ENCODE results near the gene SYNDIG1. TPM values are rescaled to one million over a fixed set of nuclear protein-coding genes. Genes with fewer than 3 reads are reported as not detected.

Gene SYNDIG1
- total and polyA plus RNA-seq, 4 experiments from 2014 or later: not detected

GRCh38 chr20:24663496-24663895, 194.1 kb downstream of the SYNDIG1 start:
- Histone ChIP-seq H3K9me3 (ENCODE audit: control insufficient read depth in 1 of 2, low read length in 2 of 2) (no peaks in the 10 kb centered on the region), H3K27me3 (ENCODE audit: insufficient read depth, low read length) (no peaks in the 10 kb centered on the region), H3K4me1 (ENCODE audit: insufficient read depth, low read length) (no peaks in the 10 kb centered on the region), H3K27ac (ENCODE audit: low read depth, low read length) (no peak overlapping the region), H3K36me3 (ENCODE audit: insufficient read depth, low read length) (no peaks in the 10 kb centered on the region), H3K4me3 (ENCODE audit: low read length in 2 of 2) (no peak overlapping the region)
- H3K27me3 Mint-ChIP-seq: no peaks in the 10 kb centered on the region
- no peak overlapping the region for H3K4me3 Mint-ChIP-seq
- intact Hi-C loops (cut with micrococcal nuclease): no loop called here
- no peaks in the 10 kb centered on the region for H3K4me1 Mint-ChIP-seq
- H3K36me3 Mint-ChIP-seq: no peaks in the 10 kb centered on the region
- no peak for DNase-seq
- H3K9me3 Mint-ChIP-seq: no peaks in the 10 kb centered on the region
- H3K27ac Mint-ChIP-seq: no peak overlapping the region
- POLR2A ChIA-PET (ENCODE audit: partially characterized antibody): no interaction called here
- CTCF ChIA-PET (ENCODE audit: partially characterized antibody): no interaction called here

DNA sequence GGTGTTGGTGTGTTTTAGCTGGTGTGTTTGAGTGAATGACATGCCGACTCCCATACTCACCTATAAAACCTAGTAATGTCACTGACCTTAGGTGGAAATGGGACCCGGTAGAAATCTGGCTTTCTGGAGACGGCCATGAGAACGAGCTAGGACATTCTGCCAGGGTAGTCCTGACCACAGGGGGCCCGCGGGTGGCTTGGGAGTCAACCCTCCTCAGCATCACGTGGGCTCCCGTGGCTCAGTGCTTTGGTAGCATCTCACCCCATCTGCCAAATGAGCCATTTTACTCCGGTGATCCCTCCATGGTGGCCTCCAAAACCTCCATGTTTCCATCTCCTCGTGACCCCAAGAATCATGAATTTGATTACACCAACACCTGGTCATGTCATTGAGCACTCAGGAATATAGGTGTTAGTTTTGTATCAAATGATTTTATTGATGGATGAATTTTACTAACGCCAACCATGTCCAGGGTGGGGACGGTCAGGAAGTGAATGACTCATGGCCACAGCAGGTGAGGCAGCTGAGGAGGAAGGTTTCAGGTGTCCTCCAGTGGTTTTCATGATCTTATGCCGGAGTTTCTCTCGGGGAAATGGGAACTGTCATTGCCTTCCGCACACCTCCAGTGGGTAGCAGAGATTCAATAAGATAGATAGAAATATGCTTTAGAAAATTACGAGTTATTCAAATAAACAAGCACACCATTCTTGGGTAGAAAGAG, 195.0 kb downstream of the SYNDIG1 start:
- POLR2A ChIA-PET (ENCODE audit: partially characterized antibody): no interaction called here
- no peaks in the 10 kb centered on the region for H3K4me1 ChIP-seq (ENCODE audit: insufficient read depth, low read length)
- no peak for DNase-seq
- CTCF ChIA-PET (ENCODE audit: partially characterized antibody): no interaction called here
- Mint-ChIP-seq H3K27me3 (no peaks in the 10 kb centered on the region), H3K9me3 (no peaks in the 10 kb centered on the region), H3K27ac (no peak overlapping the region), H3K4me1 (no peaks in the 10 kb centered on the region), H3K4me3 (no peak overlapping the region), H3K36me3 (no peaks in the 10 kb centered on the region)
- intact Hi-C loops (cut with micrococcal nuclease): no loop called here
- no peak overlapping the region for H3K4me3 ChIP-seq (ENCODE audit: low read length in 2 of 2)
- H3K9me3 ChIP-seq (ENCODE audit: control insufficient read depth in 1 of 2, low read length in 2 of 2): no peaks in the 10 kb centered on the region
- no peaks in the 10 kb centered on the region for H3K36me3 ChIP-seq (ENCODE audit: insufficient read depth, low read length)
- H3K27ac ChIP-seq (ENCODE audit: low read depth, low read length): no peak overlapping the region
- no peaks in the 10 kb centered on the region for H3K27me3 ChIP-seq (ENCODE audit: insufficient read depth, low read length)

- H3K9me3 ChIP-seq (ENCODE audit: control insufficient read depth in 1 of 2, low read length in 2 of 2): no peaks in the 10 kb centered on the region
- no peaks in the 10 kb centered on the region for H3K36me3 ChIP-seq (ENCODE audit: insufficient read depth, low read length)
- DNase-seq: no peak
- H3K4me3 ChIP-seq (ENCODE audit: low read length in 2 of 2): no peak overlapping the region
- POLR2A ChIA-PET (ENCODE audit: partially characterized antibody): no interaction called here
- intact Hi-C loops (cut with micrococcal nuclease): no loop called here
- Mint-ChIP-seq H3K4me3 (no peak overlapping the region), H3K27ac (no peak overlapping the region), H3K9me3 (no peaks in the 10 kb centered on the region), H3K27me3 (no peaks in the 10 kb centered on the region), H3K36me3 (no peaks in the 10 kb centered on the region), H3K4me1 (no peaks in the 10 kb centered on the region)
- H3K27ac ChIP-seq (ENCODE audit: low read depth, low read length): no peak overlapping the region
- CTCF ChIA-PET (ENCODE audit: partially characterized antibody): no interaction called here
- H3K27me3 ChIP-seq (ENCODE audit: insufficient read depth, low read length): no peaks in the 10 kb centered on the region
- H3K4me1 ChIP-seq (ENCODE audit: insufficient read depth, low read length): no peaks in the 10 kb centered on the region
Observed at GRCh38 chr20:24665196-24665595, 195.8 kb downstream of the SYNDIG1 start.

DNA sequence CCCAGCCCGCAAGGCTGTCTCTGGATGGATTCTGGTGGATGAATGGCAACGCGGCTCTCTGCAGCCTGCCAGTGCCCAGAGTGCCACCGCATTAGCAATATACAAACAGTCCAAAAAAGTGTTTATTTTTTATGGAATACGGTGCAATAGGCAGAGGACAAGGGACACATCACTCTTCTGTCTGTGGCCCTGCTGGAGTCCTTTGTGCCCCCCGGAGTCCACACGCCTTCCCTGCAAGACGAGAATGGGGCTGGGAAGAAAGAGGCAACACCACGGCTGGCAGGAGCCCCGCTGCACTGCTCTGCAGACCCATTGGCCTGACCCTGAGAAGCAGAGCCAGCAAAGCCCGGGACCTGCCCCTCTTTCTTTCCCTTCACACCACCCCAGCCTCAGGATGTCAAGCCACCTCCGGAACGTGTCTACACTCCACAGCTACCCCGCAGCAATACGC, 196.3 kb downstream of the SYNDIG1 start:
- no peaks in the 10 kb centered on the region for H3K9me3 Mint-ChIP-seq
- Histone ChIP-seq H3K27ac (ENCODE audit: low read depth, low read length) (no peak overlapping the region), H3K9me3 (ENCODE audit: control insufficient read depth in 1 of 2, low read length in 2 of 2) (no peaks in the 10 kb centered on the region), H3K36me3 (ENCODE audit: insufficient read depth, low read length) (no peaks in the 10 kb centered on the region), H3K4me1 (ENCODE audit: insufficient read depth, low read length) (no peaks in the 10 kb centered on the region), H3K27me3 (ENCODE audit: insufficient read depth, low read length) (no peaks in the 10 kb centered on the region), H3K4me3 (ENCODE audit: low read length in 2 of 2) (no peak overlapping the region)
- H3K27me3 Mint-ChIP-seq: no peaks in the 10 kb centered on the region
- CTCF ChIA-PET (ENCODE audit: partially characterized antibody): no interaction called here
- H3K4me1 Mint-ChIP-seq: no peaks in the 10 kb centered on the region
- no peaks in the 10 kb centered on the region for H3K36me3 Mint-ChIP-seq
- no peak for DNase-seq
- POLR2A ChIA-PET (ENCODE audit: partially characterized antibody): no interaction called here
- intact Hi-C loops (cut with micrococcal nuclease): no loop called here
- H3K4me3 Mint-ChIP-seq: no peak overlapping the region
- no peak overlapping the region for H3K27ac Mint-ChIP-seq

DNA sequence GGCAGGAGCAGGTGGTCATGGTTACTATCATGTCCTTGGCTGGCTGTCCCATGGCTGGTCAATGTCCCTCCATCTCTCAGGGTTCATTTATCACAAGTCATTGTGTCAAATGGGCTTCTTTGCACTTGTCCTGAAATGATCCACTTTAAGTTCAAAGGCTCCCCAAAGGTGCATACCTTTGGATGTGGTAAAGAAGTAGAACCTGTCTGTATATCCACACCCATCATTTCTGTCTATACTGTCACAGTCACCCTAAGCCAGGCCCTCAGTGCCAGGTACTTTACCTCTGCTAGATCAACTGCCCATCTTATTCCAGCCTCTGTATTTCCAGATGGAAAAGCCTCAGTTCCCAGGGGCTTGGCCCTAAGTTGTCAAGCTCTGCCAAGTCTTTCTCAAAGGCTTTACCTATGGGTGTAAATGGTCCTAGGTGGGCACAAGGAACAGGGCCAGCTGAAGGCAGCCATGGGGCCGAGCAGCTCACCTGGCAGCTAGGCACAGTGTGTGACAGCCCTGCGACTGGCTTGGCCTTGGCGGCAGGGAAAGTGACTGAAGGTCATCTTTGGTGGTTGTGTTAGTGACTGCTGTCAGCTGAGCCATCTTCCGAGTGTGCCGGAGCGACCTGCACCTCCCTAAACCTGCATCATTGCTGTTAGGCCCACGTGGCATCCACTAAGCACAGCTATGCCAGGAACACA, 198.4 kb downstream of the SYNDIG1 start:
- Histone ChIP-seq H3K4me1 (ENCODE audit: insufficient read depth, low read length) (no peaks in the 10 kb centered on the region), H3K9me3 (ENCODE audit: control insufficient read depth in 1 of 2, low read length in 2 of 2) (no peaks in the 10 kb centered on the region), H3K27me3 (ENCODE audit: insufficient read depth, low read length) (no peaks in the 10 kb centered on the region), H3K27ac (ENCODE audit: low read depth, low read length) (no peak overlapping the region), H3K36me3 (ENCODE audit: insufficient read depth, low read length) (no peaks in the 10 kb centered on the region), H3K4me3 (ENCODE audit: low read length in 2 of 2) (no peak overlapping the region)
- Mint-ChIP-seq H3K27me3 (no peaks in the 10 kb centered on the region), H3K36me3 (no peaks in the 10 kb centered on the region), H3K4me3 (no peak overlapping the region), H3K9me3 (no peaks in the 10 kb centered on the region), H3K4me1 (no peaks in the 10 kb centered on the region), H3K27ac (no peak overlapping the region)
- POLR2A ChIA-PET (ENCODE audit: partially characterized antibody): no interaction called here
- DNase-seq: no peak
- CTCF ChIA-PET (ENCODE audit: partially characterized antibody): no interaction called here
- intact Hi-C loops (cut with micrococcal nuclease): no loop called here

DNA sequence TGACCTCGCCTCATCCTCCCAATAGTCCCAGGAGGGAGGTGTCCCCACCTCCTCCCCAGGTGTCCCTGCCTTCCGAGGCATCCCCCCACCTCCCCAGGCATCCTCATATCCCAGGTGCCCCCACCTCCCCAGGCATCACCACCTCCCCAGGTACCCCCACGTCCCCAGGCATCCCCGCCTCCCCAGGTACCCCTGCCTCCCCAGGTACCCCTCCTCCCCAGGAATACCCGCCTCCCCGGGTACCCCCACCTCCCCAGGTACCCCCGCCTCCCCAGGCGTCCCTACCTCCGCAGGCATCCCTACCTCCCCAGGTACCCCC, 198.9 kb downstream of the SYNDIG1 start:
- H3K36me3 Mint-ChIP-seq: no peaks in the 10 kb centered on the region
- POLR2A ChIA-PET (ENCODE audit: partially characterized antibody): no interaction called here
- no peaks in the 10 kb centered on the region for H3K27me3 Mint-ChIP-seq
- Histone ChIP-seq H3K4me1 (ENCODE audit: insufficient read depth, low read length) (no peaks in the 10 kb centered on the region), H3K27ac (ENCODE audit: low read depth, low read length) (no peak overlapping the region), H3K36me3 (ENCODE audit: insufficient read depth, low read length) (no peaks in the 10 kb centered on the region), H3K9me3 (ENCODE audit: control insufficient read depth in 1 of 2, low read length in 2 of 2) (no peaks in the 10 kb centered on the region), H3K4me3 (ENCODE audit: low read length in 2 of 2) (no peak overlapping the region), H3K27me3 (ENCODE audit: insufficient read depth, low read length) (no peaks in the 10 kb centered on the region)
- CTCF ChIA-PET (ENCODE audit: partially characterized antibody): no interaction called here
- H3K4me3 Mint-ChIP-seq: no peak overlapping the region
- no peak for DNase-seq
- no peaks in the 10 kb centered on the region for H3K4me1 Mint-ChIP-seq
- no peak overlapping the region for H3K27ac Mint-ChIP-seq
- no peaks in the 10 kb centered on the region for H3K9me3 Mint-ChIP-seq
- intact Hi-C loops (cut with micrococcal nuclease): no loop called here

GRCh38 chr20:24668791-24669190, 199.4 kb downstream of the SYNDIG1 start:
- POLR2A ChIA-PET (ENCODE audit: partially characterized antibody): no interaction called here
- H3K27ac ChIP-seq (ENCODE audit: low read depth, low read length): no peak overlapping the region
- no peak overlapping the region for H3K4me3 ChIP-seq (ENCODE audit: low read length in 2 of 2)
- Mint-ChIP-seq H3K4me1 (no peaks in the 10 kb centered on the region), H3K36me3 (no peaks in the 10 kb centered on the region), H3K9me3 (no peaks in the 10 kb centered on the region), H3K27me3 (no peaks in the 10 kb centered on the region), H3K4me3 (no peak overlapping the region), H3K27ac (no peak overlapping the region)
- intact Hi-C loops (cut with micrococcal nuclease): no loop called here
- CTCF ChIA-PET (ENCODE audit: partially characterized antibody): no interaction called here
- no peaks in the 10 kb centered on the region for H3K4me1 ChIP-seq (ENCODE audit: insufficient read depth, low read length)
- H3K27me3 ChIP-seq (ENCODE audit: insufficient read depth, low read length): no peaks in the 10 kb centered on the region
- no peaks in the 10 kb centered on the region for H3K9me3 ChIP-seq (ENCODE audit: control insufficient read depth in 1 of 2, low read length in 2 of 2)
- DNase-seq: no peak
- H3K36me3 ChIP-seq (ENCODE audit: insufficient read depth, low read length): no peaks in the 10 kb centered on the region

Data from CD4-positive, alpha-beta memory T cell (primary cell).